Activated naive CD4-positive, alpha-beta T cell treated with anti-CD3 and anti-CD28 coated beads, Interleukin-2, amount 10 ng/mL, durations not matched to agents 7 days and 5 days (primary cell): ENCODE measurements around the gene CSTA.
A peak's percentile ranks its signal among the peaks of the same experiment; 100 is the strongest.

ENCODE experiments used
- CTCF ChIA-PET: fragments of 350-600 bp; sonication (Branson Sonifier 250); formaldehyde crosslinking; loops from one replicate; lab custom pipeline; 2021; ENCODE audit warnings: antibody characterized with exemption; lab: Charles Lee
- DNase-seq: peaks from one replicate; pipeline ENCODE4 v3.0.0-alpha.2; 2020
- H3K27ac Mint-ChIP-seq: one replicate; pipeline ENCODE4 v1.8.0; 2021; ENCODE audit warnings: mild to moderate bottlenecking, moderate library complexity, mixed read lengths
- H3K27me3 Mint-ChIP-seq: one replicate; pipeline ENCODE4 v1.8.0; 2021; ENCODE audit warnings: mild to moderate bottlenecking, mixed read lengths
- H3K36me3 Mint-ChIP-seq: one replicate; pipeline ENCODE4 v1.8.0; 2021; ENCODE audit warnings: mixed read lengths
- H3K4me1 Mint-ChIP-seq: one replicate; pipeline ENCODE4 v1.8.0; 2021; ENCODE audit warnings: mixed read lengths
- H3K4me3 Mint-ChIP-seq: one replicate; pipeline ENCODE4 v1.8.0; 2021; ENCODE audit warnings: mild to moderate bottlenecking, moderate library complexity, mixed read lengths
- H3K9me3 Mint-ChIP-seq: one replicate; pipeline ENCODE4 v1.8.0; 2021; ENCODE audit warnings: mixed read lengths

The CSTA gene

GRCh38 chr3:122307976-122308375 is 17.1 kb upstream of the CSTA start:
- no peaks in the 10 kb centered on the region for H3K36me3 Mint-ChIP-seq
- H3K27me3 Mint-ChIP-seq: peaks cover 25% of the 10 kb centered on the region
- CTCF ChIA-PET: interaction anchor here (0.6 to 3.3 kb wide), 7 partner anchors 12 to 207 kb away, joined by 3 to 43 read pairs (median 15); partner anchors contain the start of gene FAM162A
- H3K4me1 Mint-ChIP-seq: peaks cover 6% of the 10 kb centered on the region
- no peak overlapping the region for H3K27ac Mint-ChIP-seq
- H3K9me3 Mint-ChIP-seq: no peaks in the 10 kb centered on the region
- no peak overlapping the region for H3K4me3 Mint-ChIP-seq
- no peak for DNase-seq

GRCh38 chr3:122310361-122310760 is 14.7 kb upstream of the CSTA start:
- H3K27ac Mint-ChIP-seq: no peak overlapping the region
- H3K27me3 Mint-ChIP-seq: peaks cover 21% of the 10 kb centered on the region
- H3K4me3 Mint-ChIP-seq: no peak overlapping the region
- H3K9me3 Mint-ChIP-seq: no peaks in the 10 kb centered on the region
- no peaks in the 10 kb centered on the region for H3K36me3 Mint-ChIP-seq
- peaks cover 17% of the 10 kb centered on the region for H3K4me1 Mint-ChIP-seq
- CTCF ChIA-PET: no interaction called here
- no peak for DNase-seq

GRCh38 chr3:122312826-122313225 is 12.2 kb upstream of the CSTA start:
- no peak for DNase-seq
- peaks cover 22% of the 10 kb centered on the region for H3K27me3 Mint-ChIP-seq
- peaks cover 17% of the 10 kb centered on the region for H3K4me1 Mint-ChIP-seq
- H3K4me3 Mint-ChIP-seq: no peak overlapping the region
- CTCF ChIA-PET: interaction anchor here (0.7 to 1.2 kb wide), 3 partner anchors 46 to 212 kb away, joined by 3 to 4 read pairs (median 3); no protein-coding TSS in a partner anchor
- no peak overlapping the region for H3K27ac Mint-ChIP-seq
- no peaks in the 10 kb centered on the region for H3K36me3 Mint-ChIP-seq
- H3K9me3 Mint-ChIP-seq: no peaks in the 10 kb centered on the region

GRCh38 chr3:122313281-122313680 is 11.8 kb upstream of the CSTA start:
- no peak for DNase-seq
- Mint-ChIP-seq H3K27ac (no peak overlapping the region), H3K36me3 (no peaks in the 10 kb centered on the region), H3K9me3 (no peaks in the 10 kb centered on the region), H3K27me3 (peaks cover 24% of the 10 kb centered on the region), H3K4me3 (no peak overlapping the region), H3K4me1 (peaks cover 17% of the 10 kb centered on the region)
- CTCF ChIA-PET: interaction anchor here (0.8 to 1.3 kb wide), 3 partner anchors 26 to 213 kb away, joined by 3 to 4 read pairs (median 3); no protein-coding TSS in a partner anchor

GRCh38 chr3:122314228-122314876 is 10.7 kb upstream of the CSTA start:
- H3K4me3 Mint-ChIP-seq: no peak overlapping the region
- no peak overlapping the region for H3K27ac Mint-ChIP-seq
- H3K4me1 Mint-ChIP-seq: peaks cover 17% of the 10 kb centered on the region
- H3K27me3 Mint-ChIP-seq: peaks cover 18% of the 10 kb centered on the region
- CTCF ChIA-PET: interaction anchor here (1.0 to 1.3 kb wide), 3 partner anchors 8 to 214 kb away, joined by 3 to 4 read pairs (median 3); no protein-coding TSS in a partner anchor
- no peaks in the 10 kb centered on the region for H3K9me3 Mint-ChIP-seq
- no peak for DNase-seq
- no peaks in the 10 kb centered on the region for H3K36me3 Mint-ChIP-seq

GRCh38 chr3:122315619-122316018 is 9.4 kb upstream of the CSTA start:
- peaks cover 18% of the 10 kb centered on the region for H3K27me3 Mint-ChIP-seq
- H3K4me1 Mint-ChIP-seq: peaks cover 17% of the 10 kb centered on the region
- no peak for DNase-seq
- CTCF ChIA-PET: no interaction called here
- peaks cover 6% of the 10 kb centered on the region for H3K9me3 Mint-ChIP-seq
- H3K4me3 Mint-ChIP-seq: no peak overlapping the region
- peaks cover 1% of the 10 kb centered on the region for H3K36me3 Mint-ChIP-seq
- no peak overlapping the region for H3K27ac Mint-ChIP-seq

- H3K4me3 Mint-ChIP-seq: no peak overlapping the region
Observed at GRCh38 chr3:122316368-122316767, 8.7 kb upstream of the CSTA start.

GRCh38 chr3:122318620-122319019 is 6.4 kb upstream of the CSTA start:
- H3K36me3 Mint-ChIP-seq: peaks cover 1% of the 10 kb centered on the region
- DNase-seq: no peak
- CTCF ChIA-PET: interaction anchor here (2.2 kb wide), 1 partner anchor 12 kb away, joined by 5 read pairs; no protein-coding TSS in a partner anchor
- no peak overlapping the region for H3K27ac Mint-ChIP-seq
- H3K4me1 Mint-ChIP-seq: peaks cover 27% of the 10 kb centered on the region
- H3K4me3 Mint-ChIP-seq: no peak overlapping the region
- peaks cover 14% of the 10 kb centered on the region for H3K27me3 Mint-ChIP-seq
- peaks cover 6% of the 10 kb centered on the region for H3K9me3 Mint-ChIP-seq

More at GRCh38 chr3:122316368-122316767, 8.7 kb upstream of the CSTA start:
- Mint-ChIP-seq H3K36me3 (peaks cover 1% of the 10 kb centered on the region), H3K9me3 (peaks cover 6% of the 10 kb centered on the region), H3K27ac (no peak overlapping the region), H3K27me3 (peaks cover 14% of the 10 kb centered on the region), H3K4me1 (peaks cover 21% of the 10 kb centered on the region)
- CTCF ChIA-PET: no interaction called here
- DNase-seq: no peak

- Mint-ChIP-seq H3K36me3 (peaks cover 1% of the 10 kb centered on the region), H3K4me3 (no peak overlapping the region), H3K27ac (peak overlapping the region; percentile 52), H3K9me3 (peaks cover 6% of the 10 kb centered on the region), H3K4me1 (peaks cover 26% of the 10 kb centered on the region), H3K27me3 (peaks cover 28% of the 10 kb centered on the region)
- DNase-seq: peak; percentile 69
- CTCF ChIA-PET: interaction anchor here (0.7 to 3.1 kb wide), 4 partner anchors 16 to 217 kb away, joined by 3 to 25 read pairs (median 5); partner anchors contain the start of gene FAM162A
Observed at GRCh38 chr3:122322095-122323075, 2.7 kb upstream of the CSTA start.

GRCh38 chr3:122325769-122326168 is 721 bp downstream of the CSTA start:
- Mint-ChIP-seq H3K27me3 (peaks cover 26% of the 10 kb centered on the region), H3K9me3 (no peaks in the 10 kb centered on the region), H3K4me1 (peaks cover 26% of the 10 kb centered on the region), H3K27ac (no peak overlapping the region), H3K4me3 (no peak overlapping the region), H3K36me3 (no peaks in the 10 kb centered on the region)
- DNase-seq: no peak
- CTCF ChIA-PET: interaction anchor here (0.8 to 1.1 kb wide), 2 partner anchors 20 to 24 kb away, joined by 3 read pairs; no protein-coding TSS in a partner anchor

GRCh38 chr3:122331886-122332285 is 6.8 kb downstream of the CSTA start:
- CTCF ChIA-PET: interaction anchor here (1.2 kb wide), 1 partner anchor 26 kb away, joined by 3 read pairs; no protein-coding TSS in a partner anchor
- H3K4me3 Mint-ChIP-seq: no peak overlapping the region
- no peaks in the 10 kb centered on the region for H3K36me3 Mint-ChIP-seq
- DNase-seq: no peak
- no peaks in the 10 kb centered on the region for H3K4me1 Mint-ChIP-seq
- H3K9me3 Mint-ChIP-seq: no peaks in the 10 kb centered on the region
- H3K27me3 Mint-ChIP-seq: peaks cover 47% of the 10 kb centered on the region
- H3K27ac Mint-ChIP-seq: no peak overlapping the region

GRCh38 chr3:122332551-122332950 is 7.5 kb downstream of the CSTA start:
- Mint-ChIP-seq H3K27me3 (peaks cover 44% of the 10 kb centered on the region), H3K4me3 (no peak overlapping the region), H3K4me1 (no peaks in the 10 kb centered on the region), H3K36me3 (no peaks in the 10 kb centered on the region), H3K9me3 (no peaks in the 10 kb centered on the region), H3K27ac (no peak overlapping the region)
- DNase-seq: no peak
- CTCF ChIA-PET: interaction anchor here (1.2 kb wide), 1 partner anchor 26 kb away, joined by 3 read pairs; no protein-coding TSS in a partner anchor

- peaks cover 5% of the 10 kb centered on the region for H3K27me3 Mint-ChIP-seq
- H3K4me3 Mint-ChIP-seq: no peak overlapping the region
- H3K4me1 Mint-ChIP-seq: no peaks in the 10 kb centered on the region
- no peak for DNase-seq
- H3K27ac Mint-ChIP-seq: no peak overlapping the region
- no peaks in the 10 kb centered on the region for H3K9me3 Mint-ChIP-seq
- CTCF ChIA-PET: no interaction called here
- no peaks in the 10 kb centered on the region for H3K36me3 Mint-ChIP-seq
Observed at GRCh38 chr3:122342803-122343202, 17.8 kb downstream of the CSTA start.

GRCh38 chr3:122343654-122344053 is 18.6 kb downstream of the CSTA start:
- Mint-ChIP-seq H3K9me3 (no peaks in the 10 kb centered on the region), H3K4me1 (no peaks in the 10 kb centered on the region), H3K27ac (no peak overlapping the region), H3K4me3 (no peak overlapping the region), H3K36me3 (no peaks in the 10 kb centered on the region), H3K27me3 (peaks cover 4% of the 10 kb centered on the region)
- CTCF ChIA-PET: no interaction called here
- no peak for DNase-seq
